Right cardiac atrium (tissue), 5 donors: ENCODE results near the gene NTPCR. TPM values are rescaled to one million over a fixed set of nuclear protein-coding genes. Genes with fewer than 3 reads are reported as not detected.
"Not testable (repeated sequence)": the region's sequence is repeated elsewhere in the genome, so short reads cannot be mapped to it uniquely, and the experiment has no call there.

Experiments used
- ATAC-seq, 2 donors: fragments of 200-7000 bp; cut with Tn5 transposase; one replicate each; pipeline versions ENCODE4 v1.8.0 to v1.9.1; 2020; ENCODE audit warnings: moderate library complexity in 2 of 2, mild to moderate bottlenecking in 1 of 2
- DNase-seq, 3 donors: peaks; one replicate each; pipeline ENCODE4 v3.0.0-alpha.2; 2020
- H3K27ac ChIP-seq: one replicate; pipeline ENCODE4 v1.5.1; 2013; ENCODE audit warnings: mild to moderate bottlenecking, low read length, control low read depth, moderate library complexity
- H3K27me3 ChIP-seq: one replicate; pipeline ENCODE4 v1.6.1; 2013; ENCODE audit not compliant: control insufficient read depth, insufficient read depth
- H3K4me1 ChIP-seq: one replicate; pipeline ENCODE4 v1.6.1; 2013; ENCODE audit warnings: low read length; ENCODE audit not compliant: control insufficient read depth, insufficient read depth
- H3K4me3 ChIP-seq: one replicate; pipeline ENCODE4 v1.5.1; 2013; ENCODE audit warnings: low read length, control low read depth
- H3K9me3 ChIP-seq: one replicate; pipeline ENCODE4 v1.6.1; 2013; ENCODE audit warnings: low read length; ENCODE audit not compliant: control insufficient read depth
- WGBS: extraction: QIAGEN DNeasy Blood & Tissue Kit; methylation state at CpG from one replicate; pipeline ENCODE4 v1.1.7; 2013; 5-methylcytosine and 5-hydroxymethylcytosine counted together
- intact Hi-C, 4 donors: fragments of 100-400 bp; cut with DNase I; formaldehyde crosslinking; loops; one replicate each; pipeline versions ENCODE4 v1.11.0 to v1.14.0; 2022 to 2023
- polyA plus RNA-seq: library from polyadenylated mRNA; stranded (reverse); fragments of 200-250 nt; gene quantifications from one replicate; pipeline ENCODE4 v1.2.3, GENCODE V29; 2013
- total RNA-seq, 4 donors: library from RNA; stranded (reverse); fragmentation: NEBNext Ultra II Directional; extraction: Animal tissue kit (Norgen Biotek cat#: 25700); gene quantifications; one replicate each; pipeline ENCODE4 v1.2.1, GENCODE V29; 2021
- donor health status: healthy with polysubstance abuse.
- donor health status: DM: no; HTN: yes; CAD: no.
- donor health status: DM: no; HTN: no; CAD: no.
- donor health status: DM: no; HTN: yes; CAD: no; lungs with severe emphysema.
- donor health status: DM: yes; HTN: yes; CAD: no.

The NTPCR gene
- total and polyA plus RNA-seq, 5 donors = 55.7 to 114 (median 57.6) TPM

- no peaks in the 10 kb centered on the region for H3K9me3 ChIP-seq
- no peaks in the 10 kb centered on the region for H3K4me1 ChIP-seq
- intact Hi-C loops = loop anchor here in 1 of 4 donors (10.0 kb wide), 1 partner anchor 96 kb away; no protein-coding TSS in a partner anchor
- DNase-seq = no peak
- H3K4me3 ChIP-seq = no peak overlapping the region
- WGBS = 77% methylated on average over 5 of the region's 5 CpGs
- H3K27ac ChIP-seq = no peak overlapping the region
- H3K27me3 ChIP-seq = no peaks in the 10 kb centered on the region
- ATAC-seq = no peak
These were observed 39.3 kb upstream of the NTPCR start for GRCh38 chr1:232911027-232911599.

GRCh38 chr1:232912845-232913580, 37.4 kb upstream of the NTPCR start:
- DNase-seq = no peak
- Histone ChIP-seq H3K9me3 (no peaks in the 10 kb centered on the region), H3K27ac (no peak overlapping the region), H3K4me1 (no peaks in the 10 kb centered on the region), H3K4me3 (no peak overlapping the region), H3K27me3 (no peaks in the 10 kb centered on the region)
- ATAC-seq = no peak
- intact Hi-C loops = loop anchor here in 1 of 4 donors (10.0 kb wide), 1 partner anchor 98 kb away; no protein-coding TSS in a partner anchor
- WGBS = 64% methylated on average over 3 of the region's 3 CpGs

GRCh38 chr1:232914271-232914670, 36.1 kb upstream of the NTPCR start:
- not testable (repeated sequence) for H3K27me3 ChIP-seq, H3K9me3 ChIP-seq, H3K27ac ChIP-seq, ATAC-seq, H3K4me1 ChIP-seq, DNase-seq, H3K4me3 ChIP-seq
- WGBS = 96% methylated on average over 2 of the region's 2 CpGs
- intact Hi-C loops = loop anchor here in 1 of 4 donors (10.0 kb wide), 1 partner anchor 99 kb away; no protein-coding TSS in a partner anchor

GRCh38 chr1:232915212-232915611, 35.2 kb upstream of the NTPCR start:
- Histone ChIP-seq H3K27ac (no peak overlapping the region), H3K9me3 (no peaks in the 10 kb centered on the region), H3K27me3 (no peaks in the 10 kb centered on the region), H3K4me1 (no peaks in the 10 kb centered on the region), H3K4me3 (no peak overlapping the region)
- intact Hi-C loops = loop anchor here in 1 of 4 donors (10.0 kb wide), 1 partner anchor 100 kb away; no protein-coding TSS in a partner anchor
- 77% methylated on average over 4 of the region's 4 CpGs for WGBS
- no peak for ATAC-seq
- DNase-seq = no peak

- WGBS = 90% methylated on average over 3 of the region's 3 CpGs
- DNase-seq (no peak), ATAC-seq (no peak)
- no peaks in the 10 kb centered on the region for H3K27me3 ChIP-seq
- intact Hi-C loops = loop anchor here in 1 of 4 donors (10.0 kb wide), 1 partner anchor 102 kb away; no protein-coding TSS in a partner anchor
- no peak overlapping the region for H3K4me3 ChIP-seq
- no peaks in the 10 kb centered on the region for H3K4me1 ChIP-seq
- no peaks in the 10 kb centered on the region for H3K9me3 ChIP-seq
- no peak overlapping the region for H3K27ac ChIP-seq
These were observed 33.4 kb upstream of the NTPCR start for GRCh38 chr1:232917053-232917452.

- intact Hi-C loops = no loop called here
- Histone ChIP-seq H3K27me3 (no peaks in the 10 kb centered on the region), H3K9me3 (no peaks in the 10 kb centered on the region), H3K27ac (no peak overlapping the region), H3K4me1 (no peaks in the 10 kb centered on the region), H3K4me3 (no peak overlapping the region)
- 56% methylated on average over 2 of the region's 2 CpGs for WGBS
- DNase-seq (no peak), ATAC-seq (no peak)
These were observed 29.0 kb upstream of the NTPCR start for GRCh38 chr1:232921381-232921780.

- no peak overlapping the region for H3K27ac ChIP-seq
- 85% methylated on average over 2 of the region's 2 CpGs for WGBS
- no peaks in the 10 kb centered on the region for H3K4me1 ChIP-seq
- intact Hi-C loops = no loop called here
- H3K27me3 ChIP-seq = no peaks in the 10 kb centered on the region
- no peak overlapping the region for H3K4me3 ChIP-seq
- no peaks in the 10 kb centered on the region for H3K9me3 ChIP-seq
- ATAC-seq (no peak), DNase-seq (no peak)
These were observed 27.9 kb upstream of the NTPCR start for GRCh38 chr1:232922485-232922884.

- Histone ChIP-seq H3K4me3 (no peak overlapping the region), H3K4me1 (peaks cover 4% of the 10 kb centered on the region), H3K9me3 (no peaks in the 10 kb centered on the region), H3K27ac (no peak overlapping the region), H3K27me3 (no peaks in the 10 kb centered on the region)
- 89% methylated on average over 4 of the region's 4 CpGs for WGBS
- intact Hi-C loops = no loop called here
- DNase-seq (no peak), ATAC-seq (no peak)
These were observed 26.5 kb upstream of the NTPCR start for GRCh38 chr1:232923739-232924386.

GRCh38 chr1:232924874-232925273, 25.5 kb upstream of the NTPCR start:
- Histone ChIP-seq H3K27ac (no peak overlapping the region), H3K4me1 (peaks cover 4% of the 10 kb centered on the region), H3K4me3 (no peak overlapping the region), H3K9me3 (no peaks in the 10 kb centered on the region), H3K27me3 (no peaks in the 10 kb centered on the region)
- intact Hi-C loops = no loop called here
- 96% methylated on average over 3 of the region's 3 CpGs for WGBS
- DNase-seq = no peak
- ATAC-seq = no peak

GRCh38 chr1:232925421-232926220, 24.8 kb upstream of the NTPCR start:
- no peak for ATAC-seq
- H3K27ac ChIP-seq = no peak overlapping the region
- no peaks in the 10 kb centered on the region for H3K27me3 ChIP-seq
- 90% methylated on average over 5 of the region's 5 CpGs for WGBS
- H3K9me3 ChIP-seq = no peaks in the 10 kb centered on the region
- intact Hi-C loops = no loop called here
- no peak for DNase-seq
- peaks cover 4% of the 10 kb centered on the region for H3K4me1 ChIP-seq
- no peak overlapping the region for H3K4me3 ChIP-seq
